LNCaP clone FGC (cell line): ENCODE results near the gene FRMPD2.

Experiments used
- DNase-seq: peaks from one replicate; pipeline ENCODE4 v3.0.0-alpha.2; 2011; ENCODE audit warnings: low read depth
- H3K4me3 ChIP-seq: 2 replicates; pipeline ENCODE4 v1.5.1; 2011; ENCODE audit warnings: mild to moderate bottlenecking, low read depth, low read length, control low read depth
- TF ChIP-seq, protein P1 (sequence below): IDR thresholded peaks from 2 replicates; pipeline ENCODE4 v1.5.1; 2012; ENCODE audit warnings: mild to moderate bottlenecking; ENCODE audit not compliant: control insufficient read depth, insufficient read depth; ENCODE audit errors: extremely low read depth

FRMPD2 gene

GRCh38 chr10:48241332-48241731, 33.2 kb downstream of the FRMPD2 start:
- DNase-seq, result no peak
- TF ChIP-seq, protein P1, sequence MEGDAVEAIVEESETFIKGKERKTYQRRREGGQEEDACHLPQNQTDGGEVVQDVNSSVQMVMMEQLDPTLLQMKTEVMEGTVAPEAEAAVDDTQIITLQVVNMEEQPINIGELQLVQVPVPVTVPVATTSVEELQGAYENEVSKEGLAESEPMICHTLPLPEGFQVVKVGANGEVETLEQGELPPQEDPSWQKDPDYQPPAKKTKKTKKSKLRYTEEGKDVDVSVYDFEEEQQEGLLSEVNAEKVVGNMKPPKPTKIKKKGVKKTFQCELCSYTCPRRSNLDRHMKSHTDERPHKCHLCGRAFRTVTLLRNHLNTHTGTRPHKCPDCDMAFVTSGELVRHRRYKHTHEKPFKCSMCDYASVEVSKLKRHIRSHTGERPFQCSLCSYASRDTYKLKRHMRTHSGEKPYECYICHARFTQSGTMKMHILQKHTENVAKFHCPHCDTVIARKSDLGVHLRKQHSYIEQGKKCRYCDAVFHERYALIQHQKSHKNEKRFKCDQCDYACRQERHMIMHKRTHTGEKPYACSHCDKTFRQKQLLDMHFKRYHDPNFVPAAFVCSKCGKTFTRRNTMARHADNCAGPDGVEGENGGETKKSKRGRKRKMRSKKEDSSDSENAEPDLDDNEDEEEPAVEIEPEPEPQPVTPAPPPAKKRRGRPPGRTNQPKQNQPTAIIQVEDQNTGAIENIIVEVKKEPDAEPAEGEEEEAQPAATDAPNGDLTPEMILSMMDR, result no peak
- no peak overlapping the region for H3K4me3 ChIP-seq

DNA sequence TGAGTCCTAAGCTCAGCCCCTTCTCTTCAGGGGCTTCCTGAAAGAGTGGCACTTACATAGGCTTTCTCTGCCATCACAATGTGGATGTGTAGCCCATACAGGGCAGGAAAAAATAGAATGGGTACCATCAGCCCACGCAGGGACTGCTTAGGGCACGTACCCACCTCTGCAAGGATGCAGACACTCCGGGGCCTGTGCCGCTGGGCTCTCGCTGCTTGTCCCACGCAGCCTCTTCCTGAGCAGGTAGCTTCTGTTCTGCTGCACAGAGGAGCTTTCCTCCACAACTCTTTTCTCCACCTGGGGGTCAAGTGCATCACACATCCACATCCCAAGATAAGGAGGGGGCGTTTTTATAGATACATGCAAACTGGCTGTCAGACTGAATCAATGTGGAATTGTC, 34.3 kb downstream of the FRMPD2 start:
- DNase-seq, result no peak
- TF ChIP-seq, protein P1, result no peak
- no peak overlapping the region for H3K4me3 ChIP-seq

- DNase-seq, result no peak
- H3K4me3 ChIP-seq, result no peak overlapping the region
- TF ChIP-seq, protein P1, result no peak
Observed at GRCh38 chr10:48239618-48240017, 34.9 kb downstream of the FRMPD2 start.

DNA sequence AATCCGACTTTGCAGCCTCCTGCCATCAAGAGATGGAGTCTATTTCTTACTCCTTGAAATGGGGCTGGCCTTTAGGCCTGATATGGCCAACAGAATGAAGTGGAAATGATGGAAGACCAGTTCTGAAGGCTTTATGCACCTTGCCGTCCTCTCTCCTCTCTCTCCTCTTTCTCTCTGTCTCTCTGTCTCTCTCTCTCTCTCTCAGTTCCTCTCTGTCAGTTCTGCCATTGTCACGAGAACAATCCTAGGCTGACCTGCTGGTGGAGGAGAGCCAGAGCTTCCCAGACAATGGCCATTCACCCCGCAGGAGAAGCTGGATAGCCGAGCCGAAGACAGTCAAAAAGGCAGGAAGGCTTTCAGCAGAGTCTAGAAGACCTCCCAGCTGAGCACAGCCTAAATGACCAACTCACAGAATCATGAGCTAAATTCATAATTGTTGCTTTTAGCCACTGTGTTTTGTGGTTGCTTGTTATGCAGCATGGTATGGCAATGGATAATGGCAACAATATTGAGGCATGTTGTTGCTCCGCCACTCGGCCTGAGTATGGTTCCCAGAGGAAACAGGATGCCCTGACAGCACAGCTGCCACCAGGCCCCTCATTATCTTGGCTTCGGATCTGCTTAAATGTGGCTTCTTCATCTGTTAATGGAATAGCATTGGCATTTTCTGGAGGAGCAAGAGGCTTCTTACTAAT, 35.5 kb downstream of the FRMPD2 start:
- no peak for DNase-seq
- TF ChIP-seq, protein P1, result no peak
- no peak overlapping the region for H3K4me3 ChIP-seq

- TF ChIP-seq, protein P1, result no peak
- DNase-seq, result no peak
- H3K4me3 ChIP-seq, result no peak overlapping the region
Observed at GRCh38 chr10:48237259-48238250, 36.9 kb downstream of the FRMPD2 start.

DNA sequence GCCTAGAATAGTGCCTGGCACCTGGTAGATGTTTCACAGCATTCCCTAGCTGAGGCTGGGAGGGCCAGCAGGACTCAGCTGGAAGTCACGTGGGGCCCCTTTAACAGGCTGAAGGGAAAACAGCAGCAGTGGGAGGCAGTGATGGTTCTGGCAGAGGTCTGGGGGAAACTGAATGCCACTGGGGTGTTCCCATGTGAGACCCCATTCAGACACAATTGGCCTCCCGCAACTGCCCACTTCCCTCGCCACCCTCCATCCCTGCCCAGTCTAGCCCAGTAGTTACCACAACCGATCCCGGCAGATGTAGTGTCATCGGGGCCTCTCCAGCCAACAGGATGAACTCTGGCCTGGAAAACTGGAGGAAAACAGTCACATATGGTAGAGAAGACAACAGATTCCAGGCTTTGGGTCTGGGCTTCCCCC, 38.3 kb downstream of the FRMPD2 start:
- DNase-seq, result no peak
- no peak overlapping the region for H3K4me3 ChIP-seq
- TF ChIP-seq, protein P1, result no peak
